ENCODE measurements around the gene PIERCE2. TPM values are rescaled to one million over a fixed set of nuclear protein-coding genes. Genes with fewer than 3 reads are reported as not detected.

PIERCE2 gene
- total and polyA plus RNA-seq, 2 of the 13 experiments (the other 11 are each of a cell fraction or from before 2014, with no cell fraction given) = 0.09 TPM; not detected in 1

DNA sequence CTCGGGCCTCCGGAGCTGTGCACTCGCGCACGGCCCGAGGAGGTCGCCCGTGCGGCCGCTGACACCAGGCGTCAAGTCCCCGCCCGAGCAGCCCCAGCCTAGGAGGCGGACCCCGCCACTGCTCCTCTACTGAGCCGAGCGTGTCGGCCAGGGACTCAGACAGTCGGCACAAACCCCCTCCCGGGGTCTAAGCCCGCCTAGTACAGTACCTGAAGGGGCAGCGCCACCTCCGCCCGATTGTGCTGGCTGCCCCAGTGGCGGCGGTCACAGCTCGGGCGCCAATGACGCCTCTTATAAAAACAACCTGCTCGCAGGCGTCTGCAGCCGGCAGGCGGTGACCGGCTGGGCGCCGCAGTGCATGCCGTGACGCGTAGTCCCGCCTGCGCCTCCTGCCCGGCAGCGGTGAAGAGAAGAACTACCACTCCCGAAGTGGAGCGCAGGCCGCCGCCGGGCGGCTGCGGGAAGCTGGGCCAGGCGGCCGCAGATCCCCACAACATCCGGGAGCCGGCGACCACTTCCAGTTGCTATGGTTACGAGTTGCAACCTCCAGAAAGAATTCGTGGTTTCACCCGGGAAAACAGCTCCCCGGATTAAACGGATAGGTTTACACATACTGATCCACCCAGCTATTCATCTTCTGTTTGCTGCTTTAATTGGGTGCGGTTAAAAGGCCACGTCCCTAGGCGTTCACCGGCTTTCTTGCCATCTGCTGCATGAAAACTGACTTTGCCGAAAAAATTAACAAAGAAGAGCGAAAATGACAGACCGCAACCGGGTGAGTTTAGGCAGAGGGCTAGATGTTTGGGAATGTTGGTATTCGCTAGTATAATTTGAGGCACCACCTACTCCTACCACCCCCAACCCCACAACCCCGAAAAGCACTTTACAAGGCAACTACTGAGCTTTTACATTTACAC lies at the start of gene PIERCE2, which contains the start of gene CCPG1 (continued):
- TF ChIP-seq, protein P1, sequence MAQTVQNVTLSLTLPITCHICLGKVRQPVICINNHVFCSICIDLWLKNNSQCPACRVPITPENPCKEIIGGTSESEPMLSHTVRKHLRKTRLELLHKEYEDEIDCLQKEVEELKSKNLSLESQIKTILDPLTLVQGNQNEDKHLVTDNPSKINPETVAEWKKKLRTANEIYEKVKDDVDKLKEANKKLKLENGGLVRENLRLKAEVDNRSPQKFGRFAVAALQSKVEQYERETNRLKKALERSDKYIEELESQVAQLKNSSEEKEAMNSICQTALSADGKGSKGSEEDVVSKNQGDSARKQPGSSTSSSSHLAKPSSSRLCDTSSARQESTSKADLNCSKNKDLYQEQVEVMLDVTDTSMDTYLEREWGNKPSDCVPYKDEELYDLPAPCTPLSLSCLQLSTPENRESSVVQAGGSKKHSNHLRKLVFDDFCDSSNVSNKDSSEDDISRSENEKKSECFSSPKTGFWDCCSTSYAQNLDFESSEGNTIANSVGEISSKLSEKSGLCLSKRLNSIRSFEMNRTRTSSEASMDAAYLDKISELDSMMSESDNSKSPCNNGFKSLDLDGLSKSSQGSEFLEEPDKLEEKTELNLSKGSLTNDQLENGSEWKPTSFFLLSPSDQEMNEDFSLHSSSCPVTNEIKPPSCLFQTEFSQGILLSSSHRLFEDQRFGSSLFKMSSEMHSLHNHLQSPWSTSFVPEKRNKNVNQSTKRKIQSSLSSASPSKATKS (CRISPR knock-in tag; IDR thresholded peaks at IDR 0.05) = no peak
- no peak for TF ChIP-seq SP2 (CRISPR knock-in tag; IDR thresholded peaks at IDR 0.05)
- peak; percentile 59; the same call in 1 of the 2 replicates for TF ChIP-seq ZNF343 (CRISPR knock-in tag; IDR thresholded peaks at IDR 0.05)
- no peak; the same call in 1 of the 2 replicates for TF ChIP-seq ZNF878 (CRISPR knock-in tag; IDR thresholded peaks at IDR 0.05)
- no peak for TF ChIP-seq IKZF1 (IDR thresholded peaks at IDR 0.05)
- TF ChIP-seq MTF2 (CRISPR knock-in tag; IDR thresholded peaks at IDR 0.05; ENCODE audit: borderline replicate concordance) = peak; percentile 33; the same call in 1 of the 2 replicates
- TF ChIP-seq SRSF9 (IDR thresholded peaks at IDR 0.05; ENCODE audit: borderline replicate concordance, insufficient read depth, low read depth, low read length, poor library complexity, severe bottlenecking) = no peak
- TF ChIP-seq ZNF562 (CRISPR knock-in tag; IDR thresholded peaks at IDR 0.05; ENCODE audit: borderline replicate concordance) = no peak
- TF ChIP-seq ZBTB1 (CRISPR knock-in tag; IDR thresholded peaks at IDR 0.05; ENCODE audit: borderline replicate concordance) = no peak
- no peak for TF ChIP-seq ZNF709 (CRISPR knock-in tag; IDR thresholded peaks at IDR 0.05)
- peak; percentile 44; the same call in 1 of the 2 replicates for TF ChIP-seq ZNF124 (CRISPR knock-in tag; IDR thresholded peaks at IDR 0.05)
- TF ChIP-seq ZNF704 (CRISPR knock-in tag; IDR thresholded peaks at IDR 0.05; ENCODE audit: borderline replicate concordance) = no peak; the same call in 1 of the 2 replicates
- no peak for TF ChIP-seq ZUFSP (CRISPR knock-in tag; IDR thresholded peaks at IDR 0.05; ENCODE audit: borderline replicate concordance)
- TF ChIP-seq ZNF292 (CRISPR knock-in tag; IDR thresholded peaks at IDR 0.05; ENCODE audit: borderline replicate concordance, low read depth) = peak; percentile 91
- TF ChIP-seq, protein P2, sequence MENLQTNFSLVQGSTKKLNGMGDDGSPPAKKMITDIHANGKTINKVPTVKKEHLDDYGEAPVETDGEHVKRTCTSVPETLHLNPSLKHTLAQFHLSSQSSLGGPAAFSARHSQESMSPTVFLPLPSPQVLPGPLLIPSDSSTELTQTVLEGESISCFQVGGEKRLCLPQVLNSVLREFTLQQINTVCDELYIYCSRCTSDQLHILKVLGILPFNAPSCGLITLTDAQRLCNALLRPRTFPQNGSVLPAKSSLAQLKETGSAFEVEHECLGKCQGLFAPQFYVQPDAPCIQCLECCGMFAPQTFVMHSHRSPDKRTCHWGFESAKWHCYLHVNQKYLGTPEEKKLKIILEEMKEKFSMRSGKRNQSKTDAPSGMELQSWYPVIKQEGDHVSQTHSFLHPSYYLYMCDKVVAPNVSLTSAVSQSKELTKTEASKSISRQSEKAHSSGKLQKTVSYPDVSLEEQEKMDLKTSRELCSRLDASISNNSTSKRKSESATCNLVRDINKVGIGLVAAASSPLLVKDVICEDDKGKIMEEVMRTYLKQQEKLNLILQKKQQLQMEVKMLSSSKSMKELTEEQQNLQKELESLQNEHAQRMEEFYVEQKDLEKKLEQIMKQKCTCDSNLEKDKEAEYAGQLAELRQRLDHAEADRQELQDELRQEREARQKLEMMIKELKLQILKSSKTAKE (CRISPR knock-in tag; IDR thresholded peaks at IDR 0.05; ENCODE audit: borderline replicate concordance) = no peak
- TF ChIP-seq, protein P3, sequence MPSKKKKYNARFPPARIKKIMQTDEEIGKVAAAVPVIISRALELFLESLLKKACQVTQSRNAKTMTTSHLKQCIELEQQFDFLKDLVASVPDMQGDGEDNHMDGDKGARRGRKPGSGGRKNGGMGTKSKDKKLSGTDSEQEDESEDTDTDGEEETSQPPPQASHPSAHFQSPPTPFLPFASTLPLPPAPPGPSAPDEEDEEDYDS (CRISPR knock-in tag; IDR thresholded peaks at IDR 0.05) = peak; percentile 70; the same call in 1 of the 2 replicates
- TF ChIP-seq, protein P4, sequence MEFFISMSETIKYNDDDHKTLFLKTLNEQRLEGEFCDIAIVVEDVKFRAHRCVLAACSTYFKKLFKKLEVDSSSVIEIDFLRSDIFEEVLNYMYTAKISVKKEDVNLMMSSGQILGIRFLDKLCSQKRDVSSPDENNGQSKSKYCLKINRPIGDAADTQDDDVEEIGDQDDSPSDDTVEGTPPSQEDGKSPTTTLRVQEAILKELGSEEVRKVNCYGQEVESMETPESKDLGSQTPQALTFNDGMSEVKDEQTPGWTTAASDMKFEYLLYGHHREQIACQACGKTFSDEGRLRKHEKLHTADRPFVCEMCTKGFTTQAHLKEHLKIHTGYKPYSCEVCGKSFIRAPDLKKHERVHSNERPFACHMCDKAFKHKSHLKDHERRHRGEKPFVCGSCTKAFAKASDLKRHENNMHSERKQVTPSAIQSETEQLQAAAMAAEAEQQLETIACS (CRISPR knock-in tag; IDR thresholded peaks at IDR 0.05) = no peak
- TF ChIP-seq, protein P5, sequence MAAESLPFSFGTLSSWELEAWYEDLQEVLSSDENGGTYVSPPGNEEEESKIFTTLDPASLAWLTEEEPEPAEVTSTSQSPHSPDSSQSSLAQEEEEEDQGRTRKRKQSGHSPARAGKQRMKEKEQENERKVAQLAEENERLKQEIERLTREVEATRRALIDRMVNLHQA (CRISPR knock-in tag; IDR thresholded peaks at IDR 0.05) = no peak

Data from HepG2 (cell line).